A549 (cell line): ENCODE measurements around the gene FAM187B. TPM values are rescaled to one million over a fixed set of nuclear protein-coding genes. Genes with fewer than 3 reads are reported as not detected.
A peak's percentile ranks its signal among the peaks of the same experiment; 100 is the strongest.

ENCODE experiments used
- ATAC-seq, 2 experiments: fragments of 200-7000 bp in 1 of 2; fragments of >200 bp in 1 of 2; cut with Nextera tagmentation in 1 of 2; cut with Tn5 transposase in 1 of 2; 3 replicates each; pipeline versions ENCODE4 v1.8.0 to v1.9.1; 2018 to 2020; ENCODE audit warnings: mild to moderate bottlenecking in 1 of 2, moderate library complexity in 1 of 2
- CTCF ChIA-PET: fragments of 300-600 bp; sonication (Branson Sonifier 250); formaldehyde crosslinking; extraction: SDS; loops from one replicate; lab custom pipeline; 2021; ENCODE audit warnings: antibody characterized with exemption, inconsistent platforms; lab: Yijun Ruan, JAX
- POLR2A ChIA-PET: fragments of 350-600 bp; formaldehyde crosslinking; extraction: SDS; loops from one replicate; lab custom pipeline; 2021; ENCODE audit warnings: antibody characterized with exemption, inconsistent platforms; lab: Yijun Ruan, JAX
- DNase-seq, 2 experiments: peaks; one replicate each; pipeline versions ENCODE4 v3.0.0 to v3.0.0-alpha.2; 2011 to 2016; ENCODE audit warnings: low read depth in 1 of 2, low spot score in 1 of 2
- FAIRE-seq: peaks from 2 replicates; lab custom pipeline; 2011; peaks lifted over from hg19 to GRCh38; lab: Jason Lieb, UNC
- H3K27ac ChIP-seq, 2 experiments: fragments of >200 bp; sonication (Bioruptor Twin); formaldehyde crosslinking; 3 replicates each; pipeline ENCODE4 v1.5.1; 2016 to 2017
- H3K4me1 ChIP-seq: fragments of >200 bp; sonication (Bioruptor Twin); formaldehyde crosslinking; 3 replicates; pipeline ENCODE4 v1.6.1; 2016
- H3K4me2 ChIP-seq: fragments of >200 bp; sonication (Bioruptor Twin); formaldehyde crosslinking; 3 replicates; pipeline ENCODE4 v1.6.1; 2016
- H3K4me3 ChIP-seq: fragments of >200 bp; sonication (Bioruptor Twin); formaldehyde crosslinking; 3 replicates; pipeline ENCODE4 v1.5.1; 2016
- H3K9me3 ChIP-seq: fragments of >200 bp; sonication (Bioruptor Twin); formaldehyde crosslinking; 3 replicates; pipeline ENCODE4 v1.6.1; 2016
- BHLHE40 ChIP-seq: IDR thresholded peaks from 2 replicates; pipeline ENCODE4 v1.6.1; 2012; ENCODE audit warnings: low read depth, low read length, inconsistent platforms
- CEBPB ChIP-seq, 2 experiments: fragments of >200 bp in 1 of 2; sonication (Bioruptor Twin) in 1 of 2; formaldehyde crosslinking in 1 of 2; IDR thresholded peaks; 2 replicates each; pipeline ENCODE4 v1.6.1; 2012 to 2016
- ELK1 ChIP-seq: fragments of 150-350 bp; IDR thresholded peaks from 2 replicates; pipeline ENCODE4 v1.6.1; 2014; ENCODE audit warnings: low read depth, mild to moderate bottlenecking, low read length
- ESRRA ChIP-seq: fragments of 150-350 bp; IDR thresholded peaks from 2 replicates; pipeline ENCODE4 v1.6.1; 2014; ENCODE audit warnings: mild to moderate bottlenecking, low read length, borderline replicate concordance
- HDAC2 ChIP-seq: fragments of 200-600 bp; sonication (generic); IDR thresholded peaks from 2 replicates; pipeline ENCODE4 v1.6.1; 2016
- HEYL ChIP-seq: fragments of 250-450 bp; sonication (Bioruptor Pico); IDR thresholded peaks from 2 replicates; pipeline ENCODE4 v1.8.0; 2021; ENCODE audit warnings: mild to moderate bottlenecking, moderate library complexity
- HMGXB4 ChIP-seq: fragments of 250-450 bp; sonication (Bioruptor Pico); IDR thresholded peaks from 2 replicates; pipeline ENCODE4 v1.5.0; 2021; ENCODE audit warnings: mild to moderate bottlenecking, moderate library complexity, borderline replicate concordance
- JUN ChIP-seq, 2 experiments: fragments of >200 bp; sonication (Bioruptor Twin); formaldehyde crosslinking; IDR thresholded peaks; 2 replicates in 1 of 2; 3 replicates in 1 of 2; pipeline ENCODE4 v1.6.1; 2016 to 2017
- MAZ ChIP-seq: fragments of 150-350 bp; IDR thresholded peaks from 2 replicates; pipeline ENCODE4 v1.6.1; 2014; ENCODE audit warnings: antibody characterized with exemption, low read depth, low read length, borderline replicate concordance
- PBX3 ChIP-seq: IDR thresholded peaks from 2 replicates; pipeline ENCODE4 v1.6.1; 2012
- PHF8 ChIP-seq: fragments of 200-600 bp; sonication (generic); IDR thresholded peaks from 2 replicates; pipeline ENCODE4 v1.6.1; 2016; ENCODE audit warnings: low read depth, mild to moderate bottlenecking, antibody characterized with exemption, moderate library complexity, borderline replicate concordance
- RARB ChIP-seq: fragments of 250-450 bp; sonication (Bioruptor Pico); IDR thresholded peaks from 2 replicates; pipeline ENCODE4 v1.8.0; 2021; ENCODE audit warnings: mild to moderate bottlenecking, moderate library complexity
- RCOR1 ChIP-seq: fragments of 150-350 bp; IDR thresholded peaks from 2 replicates; pipeline ENCODE4 v1.6.1; 2014; ENCODE audit warnings: antibody characterized with exemption, low read length, low read depth
- TFCP2L1 ChIP-seq: fragments of 250-450 bp; sonication (Bioruptor Pico); IDR thresholded peaks from 2 replicates; pipeline ENCODE4 v1.5.0; 2021; ENCODE audit warnings: mild to moderate bottlenecking
- TP53 ChIP-seq: fragments of 250-450 bp; sonication (Bioruptor Pico); IDR thresholded peaks from 2 replicates; pipeline ENCODE4 v1.5.0; 2021; ENCODE audit warnings: mild to moderate bottlenecking, moderate library complexity
- ZNF302 ChIP-seq: fragments of 250-450 bp; sonication (Bioruptor Pico); IDR thresholded peaks from 2 replicates; pipeline ENCODE4 v1.9.0; 2021; ENCODE audit warnings: inconsistent platforms, mild to moderate bottlenecking, moderate library complexity
- WGBS: methylation state at CpG from one replicate; pipeline ENCODE4 v1.1.6; 2017; ENCODE audit errors: missing lambda C conversion rate; 5-methylcytosine and 5-hydroxymethylcytosine counted together
- polyA plus RNA-seq, 4 experiments: library from polyadenylated mRNA; depleted of rRNA in 3 of 4; stranded (reverse); fragments of >200 nt; fragmentation: RNase III in 1 of 4; extraction: RNeasy Plus Mini Kit Qiagen cat#74134 plus additional on column Dnase treatment in 1 of 4; gene quantifications; 2 replicates in 3 of 4; 3 replicates in 1 of 4; pipeline ENCODE4 v1.2.3, GENCODE V29; 2011 to 2017

FAM187B gene
- polyA plus RNA-seq, 2 of the 4 experiments (the other 2 are of a cell fraction) = not detected

DNA sequence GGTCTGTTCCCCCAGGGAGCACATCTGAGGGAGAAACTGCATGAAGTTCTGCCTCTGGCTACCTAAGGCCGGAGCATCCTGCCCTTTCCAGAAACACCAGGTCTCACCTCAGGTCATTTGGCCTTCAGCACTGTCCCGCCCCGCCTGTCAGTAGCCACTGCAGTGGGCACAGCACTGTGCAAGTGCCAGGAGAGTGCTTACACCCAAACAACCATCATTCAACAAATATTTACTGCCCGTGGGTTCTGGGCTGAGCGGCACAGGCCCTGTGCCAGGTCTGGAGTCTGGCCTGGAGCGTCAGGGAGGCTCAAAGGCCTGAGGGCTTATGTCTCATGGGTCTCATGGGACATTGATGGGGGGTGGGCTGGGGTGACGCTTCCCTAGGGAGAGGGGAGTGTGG lies 43.0 kb upstream of the FAM187B start:
- Histone ChIP-seq H3K9me3 (no peaks in the 10 kb centered on the region), H3K4me1 (peaks cover 12% of the 10 kb centered on the region), H3K4me2 (no peak overlapping the region)
- POLR2A ChIA-PET = no interaction called here
- WGBS = 86% methylated on average over 7 of the region's 7 CpGs
- TF ChIP-seq PBX3 (no peak), HMGXB4 (CRISPR knock-in tag) (no peak), RARB (CRISPR knock-in tag) (no peak), ZNF302 (no peak), BHLHE40 (no peak), HDAC2 (no peak), ELK1 (no peak)
- TF ChIP-seq, all 56 proteins: peak for 0
- no peak for ATAC-seq
- H3K4me3 ChIP-seq = no peak overlapping the region
- CTCF ChIA-PET = interaction anchor here (1.0 to 4.0 kb wide), 7 partner anchors 14 to 238 kb away, joined by 3 to 25 read pairs (median 7); no protein-coding TSS in a partner anchor
- no peak overlapping the region for H3K27ac ChIP-seq
- no peak for DNase-seq
- FAIRE-seq = no peak

DNA sequence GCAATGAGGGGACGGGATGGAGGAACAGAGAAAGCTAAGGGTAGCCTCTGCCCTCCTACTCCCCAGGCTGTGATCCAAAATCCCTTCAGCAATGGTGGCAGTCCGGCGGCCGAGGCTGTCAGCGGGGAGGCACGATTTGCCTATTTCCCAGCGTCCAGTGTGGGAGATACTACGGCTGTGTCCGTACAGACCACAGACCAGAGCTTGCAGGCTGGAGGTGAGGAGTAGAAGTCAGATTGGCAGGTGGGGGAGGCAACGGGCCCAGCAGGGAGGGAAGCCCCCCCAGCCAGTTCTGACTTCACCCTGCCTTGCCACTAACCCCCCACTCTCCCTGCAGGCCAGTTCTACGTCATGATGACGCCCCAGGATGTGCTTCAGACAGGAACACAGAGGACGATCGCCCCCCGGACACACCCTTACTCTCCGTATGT lies 41.9 kb upstream of the FAM187B start:
- no peak for DNase-seq
- Histone ChIP-seq H3K4me1 (peaks cover 14% of the 10 kb centered on the region), H3K9me3 (no peaks in the 10 kb centered on the region), H3K4me3 (peak overlapping the region; percentile 81; the same call in 2 of the 3 replicates), H3K4me2 (peak overlapping the region; percentile 93), H3K27ac (no peak overlapping the region)
- FAIRE-seq = no peak
- ATAC-seq = no peak
- 89% methylated on average over 16 of the region's 16 CpGs for WGBS
- no peak for TF ChIP-seq MAZ
- no peak for TF ChIP-seq JUN (IDR thresholded peaks at IDR 0.05)
- no peak for TF ChIP-seq TFCP2L1 (CRISPR knock-in tag)
- TF ChIP-seq TP53 (CRISPR knock-in tag) = no peak
- no peak for TF ChIP-seq PHF8
- no peak for TF ChIP-seq ESRRA
- no peak for TF ChIP-seq HMGXB4 (CRISPR knock-in tag)
- TF ChIP-seq RCOR1 = no peak
- no peak for TF ChIP-seq HEYL (CRISPR knock-in tag)
- no peak for TF ChIP-seq CEBPB (IDR thresholded peaks at IDR 0.05)
- CTCF ChIA-PET = interaction anchor here (0.9 to 5.6 kb wide), 17 partner anchors 10 to 240 kb away, joined by 3 to 97 read pairs (median 4); partner anchors contain the start of genes FXYD7, HAMP, LGI4 and MAG
- POLR2A ChIA-PET = interaction anchor here (0.8 kb wide), 1 partner anchor 9 kb away, joined by 3 read pairs; no protein-coding TSS in a partner anchor
